ENCODE data around the gene INS. TPM values are rescaled to one million over a fixed set of nuclear protein-coding genes. Genes with fewer than 3 reads are reported as not detected.

INS gene
- total RNA-seq, 1 experiment from 2014 or later: not detected

DNA sequence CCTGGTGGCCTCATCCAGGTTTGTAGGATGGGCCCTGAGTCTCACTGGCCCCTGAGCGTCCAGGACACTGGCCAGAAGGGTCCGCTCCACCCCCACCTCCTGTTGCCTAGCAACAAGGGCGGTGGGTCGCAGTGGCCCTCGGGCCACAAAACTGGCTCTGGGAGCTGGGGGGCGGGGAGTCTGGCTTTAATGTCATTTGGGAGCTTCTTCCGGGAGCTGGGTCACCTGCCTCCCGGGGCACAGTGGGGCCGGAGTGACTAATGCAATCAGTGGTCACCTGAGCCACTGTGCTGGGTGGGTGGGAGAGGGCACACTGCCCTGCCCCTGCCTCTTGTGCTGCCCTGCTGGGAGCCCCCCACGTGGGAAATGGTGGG is 8.0 kb upstream of the INS start:
- no peak overlapping the region for H2BK15ac ChIP-seq (ENCODE audit: low read depth, low read length)
- Mint-ChIP-seq H3K27ac (no peak overlapping the region), H3K4me3 (no peak overlapping the region), H3K27me3 (ENCODE audit: low read depth) (peaks cover 18% of the 10 kb centered on the region), H3K9me3 (no peaks in the 10 kb centered on the region), H3K4me1 (peaks cover 0 to 5% of the 10 kb centered on the region in 2 experiments; a peak in 1 of 4 replicates), H3K36me3 (ENCODE audit: insufficient read depth in 1 of 3, low read depth in 3 of 3) (no peaks in the 10 kb centered on the region)
- no peaks in the 10 kb centered on the region for H3K79me2 ChIP-seq (ENCODE audit: insufficient read depth, low read length)
- H2AFZ ChIP-seq (ENCODE audit: low read length): no peak overlapping the region
- WGBS (ENCODE audit: extremely low coverage, insufficient read length, low lambda C conversion rate): no CpG with 5 or more reads among the region's 10 CpGs
- H4K5ac ChIP-seq (ENCODE audit: insufficient read length, low read depth, low read length): no peak overlapping the region
- no peaks in the 10 kb centered on the region for H3K27me3 ChIP-seq (ENCODE audit: insufficient read depth, low read length)
- no peak overlapping the region for H3K14ac ChIP-seq (ENCODE audit: insufficient read depth, low read length)
- H2BK5ac ChIP-seq (ENCODE audit: insufficient read length, low read length): no peak overlapping the region
- no peak overlapping the region for H3K23ac ChIP-seq (ENCODE audit: insufficient read length, low read depth, low read length)
- no peak overlapping the region for H4K91ac ChIP-seq (ENCODE audit: insufficient read length, low read depth, low read length)
- no peaks in the 10 kb centered on the region for H3K4me1 ChIP-seq (ENCODE audit: insufficient read depth, low read length)
- H2BK12ac ChIP-seq (ENCODE audit: insufficient read length, low read depth, low read length): no peak overlapping the region
- H2BK20ac ChIP-seq (ENCODE audit: low read depth, low read length, poor library complexity, severe bottlenecking): no peak overlapping the region
- TF ChIP-seq, protein P1, sequence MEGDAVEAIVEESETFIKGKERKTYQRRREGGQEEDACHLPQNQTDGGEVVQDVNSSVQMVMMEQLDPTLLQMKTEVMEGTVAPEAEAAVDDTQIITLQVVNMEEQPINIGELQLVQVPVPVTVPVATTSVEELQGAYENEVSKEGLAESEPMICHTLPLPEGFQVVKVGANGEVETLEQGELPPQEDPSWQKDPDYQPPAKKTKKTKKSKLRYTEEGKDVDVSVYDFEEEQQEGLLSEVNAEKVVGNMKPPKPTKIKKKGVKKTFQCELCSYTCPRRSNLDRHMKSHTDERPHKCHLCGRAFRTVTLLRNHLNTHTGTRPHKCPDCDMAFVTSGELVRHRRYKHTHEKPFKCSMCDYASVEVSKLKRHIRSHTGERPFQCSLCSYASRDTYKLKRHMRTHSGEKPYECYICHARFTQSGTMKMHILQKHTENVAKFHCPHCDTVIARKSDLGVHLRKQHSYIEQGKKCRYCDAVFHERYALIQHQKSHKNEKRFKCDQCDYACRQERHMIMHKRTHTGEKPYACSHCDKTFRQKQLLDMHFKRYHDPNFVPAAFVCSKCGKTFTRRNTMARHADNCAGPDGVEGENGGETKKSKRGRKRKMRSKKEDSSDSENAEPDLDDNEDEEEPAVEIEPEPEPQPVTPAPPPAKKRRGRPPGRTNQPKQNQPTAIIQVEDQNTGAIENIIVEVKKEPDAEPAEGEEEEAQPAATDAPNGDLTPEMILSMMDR (conservative IDR thresholded peaks at IDR 0.05): no peak
- no peak overlapping the region for H3K9ac ChIP-seq (ENCODE audit: extremely low read depth, insufficient read length, low read length)
- no peak overlapping the region for H3K27ac ChIP-seq (ENCODE audit: insufficient read length, low read depth, low read length)
- no peak for DNase-seq
- H4K8ac ChIP-seq (replicated peaks; ENCODE audit: insufficient read length, low read depth, low read length): no peak overlapping the region
- peaks cover 3% of the 10 kb centered on the region for H3K23me2 ChIP-seq (ENCODE audit: insufficient read length, low read depth, low read length, poor library complexity, severe bottlenecking)
- H3K18ac ChIP-seq (ENCODE audit: insufficient read length, low read depth, low read length): no peak overlapping the region
- no peak overlapping the region for H3K56ac ChIP-seq (ENCODE audit: insufficient read length, low read depth, low read length)
- no peak overlapping the region for H2BK120ac ChIP-seq (ENCODE audit: low read depth, low read length, poor library complexity, severe bottlenecking)
- H3K4me2 ChIP-seq (ENCODE audit: insufficient read depth, insufficient read length, low read length): no peak overlapping the region
- no peaks in the 10 kb centered on the region for H3K9me3 ChIP-seq (ENCODE audit: control insufficient read depth, low read depth, low read length)
- H2AK5ac ChIP-seq (ENCODE audit: insufficient read length, low read length): no peak overlapping the region
- no peaks in the 10 kb centered on the region for H4K20me1 ChIP-seq (ENCODE audit: control insufficient read depth, insufficient read depth, insufficient read length)
- no peak overlapping the region for H3T11ph ChIP-seq (ENCODE audit: low read length)
- H3K79me1 ChIP-seq (ENCODE audit: insufficient read depth, low read depth, low read length, poor library complexity, severe bottlenecking): no peaks in the 10 kb centered on the region
- H3K4ac ChIP-seq (ENCODE audit: low read depth, low read length): no peak overlapping the region

Data from H9 (cell line).